ENCODE data around the gene FAM162B.

- TF ChIP-seq CTCF (IDR thresholded peaks at IDR 0.05) (no peak), POLR2A (IDR thresholded peaks at IDR 0.05) (no peak), POLR2AphosphoS5 (IDR thresholded peaks at IDR 0.05) (no peak)
Observed at GRCh38 chr6:116764629-116764960, 924 bp downstream of the FAM162B start.

Data from prostate gland (tissue), 2 donors.